Transverse colon (tissue), 4 donors: ENCODE data around the gene CAMK2D. TPM values are rescaled to one million over a fixed set of nuclear protein-coding genes. Genes with fewer than 3 reads are reported as not detected.

ENCODE experiments used
- DNase-seq: peaks from one replicate; pipeline ENCODE4 v3.0.0-alpha.2; 2019
- H3K27ac ChIP-seq, 4 donors: fragments of 200-600 bp; sonication (generic); 2 replicates each; pipeline ENCODE4 v1.5.1; 2016 to 2018; ENCODE audit warnings: inconsistent platforms in 4 of 4
- H3K27me3 ChIP-seq: fragments of 200-600 bp; sonication (generic); 2 replicates; pipeline ENCODE4 v1.5.1; 2017; ENCODE audit warnings: inconsistent platforms
- H3K36me3 ChIP-seq, 4 donors: fragments of 200-600 bp; sonication (generic); 2 replicates each; pipeline ENCODE4 v1.5.1; 2017 to 2019; ENCODE audit warnings: inconsistent platforms in 4 of 4
- H3K4me1 ChIP-seq, 4 donors: fragments of 200-600 bp; sonication (generic); 2 replicates each; pipeline ENCODE4 v1.5.1; 2017 to 2020; ENCODE audit warnings: inconsistent platforms in 4 of 4
- H3K4me3 ChIP-seq, 4 donors: fragments of 200-600 bp; sonication (generic); 1 replicate in 1 of 4; 2 replicates in 3 of 4; pipeline versions ENCODE4 v1.5.1 to v1.6.1; 2017 to 2019; ENCODE audit warnings: inconsistent platforms in 4 of 4
- H3K9me3 ChIP-seq, 2 donors: fragments of 200-600 bp; sonication (generic); 2 replicates each; pipeline ENCODE4 v1.5.1; 2017 to 2019; ENCODE audit warnings: inconsistent platforms in 2 of 2
- CTCF ChIP-seq, 5 experiments: fragments of 200-600 bp in 3 of 5; fragments of 450-650 bp in 2 of 5; sonication (generic) in 3 of 5; IDR thresholded peaks; 1 replicate in 2 of 5; 2 replicates in 3 of 5; pipeline ENCODE4 v1.5.1; 2016 to 2017; ENCODE audit warnings: antibody characterized with exemption in 5 of 5, inconsistent platforms in 3 of 5, mild to moderate bottlenecking in 2 of 5, moderate library complexity in 1 of 5
- EP300 ChIP-seq: sonication (generic); formaldehyde crosslinking; IDR thresholded peaks from one replicate; pipeline ENCODE4 v1.6.1; 2017; ENCODE audit warnings: antibody characterized with exemption, low read depth
- POLR2A ChIP-seq: fragments of 450-650 bp; IDR thresholded peaks from one replicate; pipeline ENCODE4 v1.6.1; 2016; ENCODE audit warnings: antibody characterized with exemption, mild to moderate bottlenecking, moderate library complexity
- POLR2AphosphoS5 ChIP-seq, 3 donors: sonication (generic); formaldehyde crosslinking; IDR thresholded peaks; one replicate each; pipeline ENCODE4 v1.6.1; 2016; ENCODE audit warnings: antibody characterized with exemption in 3 of 3
- WGBS, 2 donors: methylation state at CpG; one replicate each; pipeline ENCODE4 v1.1.5; 2018; ENCODE audit warnings: low coverage in 1 of 2; 5-methylcytosine and 5-hydroxymethylcytosine counted together
- in situ Hi-C, 4 donors: fragments of 200-750 bp; cut with MboI; loops; one replicate each; pipeline versions ENCODE4 v1.15.0 to v1.15.1; 2017; ENCODE audit warnings: low sequenced_read_pairs in 3 of 4, low pct_ligation_motif_present in 1 of 4, low pct_unique_long_range_greater_than_20kb in 1 of 4
- intact Hi-C: fragments of 100-400 bp; cut with DNase I; formaldehyde crosslinking; loops from one replicate; pipeline ENCODE4 v1.15.1; 2023; ENCODE audit warnings: low total_unique reads
- total RNA-seq, 4 donors: library from RNA; depleted of rRNA; stranded (reverse); fragments of >200 nt; gene quantifications; one replicate each; pipeline ENCODE4 v1.1.0, GENCODE V29; 2016

The CAMK2D gene
- total RNA-seq, 4 donors from 2014 or later: 54.5 to 107 (median 84.7) TPM

- in situ Hi-C loops (no loop called here), intact Hi-C loops (no loop called here)
- no peaks in the 10 kb centered on the region for H3K27me3 ChIP-seq
- no peaks in the 10 kb centered on the region for H3K36me3 ChIP-seq
- peaks cover 20 to 38% (median 23%) of the 10 kb centered on the region in 4 donors for H3K4me1 ChIP-seq
- no peak overlapping the region for H3K27ac ChIP-seq
- no peak for DNase-seq
- no peak overlapping the region for H3K4me3 ChIP-seq
- no peak for TF ChIP-seq POLR2AphosphoS5 (IDR thresholded peaks at IDR 0.05)
- TF ChIP-seq POLR2A: no peak
- TF ChIP-seq EP300: no peak
- no peak for TF ChIP-seq CTCF (IDR thresholded peaks at IDR 0.05)
- H3K9me3 ChIP-seq: no peaks in the 10 kb centered on the region
These were observed 128.1 kb downstream of the CAMK2D start for GRCh38 chr4:113633467-113633866.

- peaks cover 0 to 4% (median 0%) of the 10 kb centered on the region in 4 donors for H3K4me1 ChIP-seq
- in situ Hi-C loops: no loop called here
- H3K4me3 ChIP-seq: no peak overlapping the region
- intact Hi-C loops: loop anchor here (2.0 kb wide), 1 partner anchor 46 kb away; no protein-coding TSS in a partner anchor
- H3K27me3 ChIP-seq: no peaks in the 10 kb centered on the region
- no peak for DNase-seq
- no peak for TF ChIP-seq POLR2A
- no peak for TF ChIP-seq EP300
- TF ChIP-seq CTCF (IDR thresholded peaks at IDR 0.05): no peak
- TF ChIP-seq POLR2AphosphoS5 (IDR thresholded peaks at IDR 0.05): no peak
- H3K27ac ChIP-seq: no peak overlapping the region
- no peaks in the 10 kb centered on the region for H3K36me3 ChIP-seq
- H3K9me3 ChIP-seq: no peaks in the 10 kb centered on the region
- WGBS, 2 donors: 75 to 85% methylated on average over 1 of the region's 1 CpG
These were observed 132.8 kb downstream of the CAMK2D start for GRCh38 chr4:113628711-113629110.

- Histone ChIP-seq H3K9me3 (no peaks in the 10 kb centered on the region), H3K27me3 (no peaks in the 10 kb centered on the region), H3K4me1 (peaks cover 0 to 4% (median 2%) of the 10 kb centered on the region in 4 donors), H3K27ac (no peak overlapping the region), H3K36me3 (no peaks in the 10 kb centered on the region), H3K4me3 (no peak overlapping the region)
- no peak for DNase-seq
- in situ Hi-C loops: no loop called here
- intact Hi-C loops: no loop called here
- TF ChIP-seq POLR2AphosphoS5 (IDR thresholded peaks at IDR 0.05): no peak
- no peak for TF ChIP-seq EP300
- no peak for TF ChIP-seq POLR2A
These were observed 134.2 kb downstream of the CAMK2D start for GRCh38 chr4:113627321-113627720.

GRCh38 chr4:113625902-113626301 lies 135.6 kb downstream of the CAMK2D start:
- no peaks in the 10 kb centered on the region for H3K36me3 ChIP-seq
- no peak for TF ChIP-seq POLR2AphosphoS5 (IDR thresholded peaks at IDR 0.05)
- no peak for TF ChIP-seq POLR2A
- TF ChIP-seq EP300: no peak
- TF ChIP-seq CTCF (IDR thresholded peaks at IDR 0.05): no peak
- H3K4me3 ChIP-seq: no peak overlapping the region
- in situ Hi-C loops (no loop called here), intact Hi-C loops (no loop called here)
- no peak for DNase-seq
- 91 to 100% methylated on average over 2 of the region's 2 CpGs for WGBS, 2 donors
- no peak overlapping the region for H3K27ac ChIP-seq
- peaks cover 0 to 13% (median 5%) of the 10 kb centered on the region in 4 donors for H3K4me1 ChIP-seq
- H3K27me3 ChIP-seq: no peaks in the 10 kb centered on the region
- no peaks in the 10 kb centered on the region for H3K9me3 ChIP-seq

GRCh38 chr4:113623274-113623894 lies 138.2 kb downstream of the CAMK2D start:
- Histone ChIP-seq H3K9me3 (no peaks in the 10 kb centered on the region), H3K36me3 (no peaks in the 10 kb centered on the region), H3K4me1 (peaks cover 0 to 13% (median 3%) of the 10 kb centered on the region in 4 donors), H3K4me3 (no peak overlapping the region), H3K27ac (no peak overlapping the region), H3K27me3 (no peaks in the 10 kb centered on the region)
- in situ Hi-C loops: no loop called here
- no peak for TF ChIP-seq CTCF (IDR thresholded peaks at IDR 0.05)
- TF ChIP-seq EP300: no peak
- TF ChIP-seq POLR2A: no peak
- no peak for TF ChIP-seq POLR2AphosphoS5 (IDR thresholded peaks at IDR 0.05)
- intact Hi-C loops: no loop called here
- no peak for DNase-seq
